ENCODE data around the gene KCNK7.

The KCNK7 gene

GRCh38 chr11:65634905-65635731 is 39.5 kb upstream of the KCNK7 start:
- no peak for TF ChIP-seq GATA1 (IDR thresholded peaks at IDR 0.05; ENCODE audit: low read depth, low read length)
- TF ChIP-seq POLR2A (IDR thresholded peaks at IDR 0.05; ENCODE audit: low read length) = no peak
- peak; percentile 32 to 41 for DNase-seq

- DNase-seq = no peak
- TF ChIP-seq GATA1 (IDR thresholded peaks at IDR 0.05; ENCODE audit: low read depth, low read length) = no peak
- TF ChIP-seq POLR2A (IDR thresholded peaks at IDR 0.05; ENCODE audit: low read length) = no peak
Observed at GRCh38 chr11:65634440-65634839, 38.8 kb upstream of the KCNK7 start.

GRCh38 chr11:65634109-65634436 is 38.5 kb upstream of the KCNK7 start:
- DNase-seq = no peak
- TF ChIP-seq GATA1 (IDR thresholded peaks at IDR 0.05; ENCODE audit: low read depth, low read length) (no peak), POLR2A (IDR thresholded peaks at IDR 0.05; ENCODE audit: low read length) (no peak)

GRCh38 chr11:65633390-65634108 is 37.9 kb upstream of the KCNK7 start:
- no peak for DNase-seq
- TF ChIP-seq GATA1 (IDR thresholded peaks at IDR 0.05; ENCODE audit: low read depth, low read length) = no peak
- TF ChIP-seq POLR2A (IDR thresholded peaks at IDR 0.05; ENCODE audit: low read length) = no peak

GRCh38 chr11:65630215-65630614 is 34.6 kb upstream of the KCNK7 start:
- no peak for DNase-seq
- TF ChIP-seq GATA1 (IDR thresholded peaks at IDR 0.05; ENCODE audit: low read depth, low read length) = no peak
- TF ChIP-seq POLR2A (IDR thresholded peaks at IDR 0.05; ENCODE audit: low read length) = no peak

GRCh38 chr11:65629579-65629978 is 34.0 kb upstream of the KCNK7 start:
- TF ChIP-seq POLR2A (IDR thresholded peaks at IDR 0.05; ENCODE audit: low read length) (no peak), GATA1 (IDR thresholded peaks at IDR 0.05; ENCODE audit: low read depth, low read length) (no peak)
- no peak for DNase-seq

GRCh38 chr11:65627202-65627601 is 31.6 kb upstream of the KCNK7 start:
- DNase-seq = no peak
- TF ChIP-seq POLR2A (IDR thresholded peaks at IDR 0.05; ENCODE audit: low read length) (no peak), GATA1 (IDR thresholded peaks at IDR 0.05; ENCODE audit: low read depth, low read length) (no peak)

- no peak for TF ChIP-seq GATA1 (IDR thresholded peaks at IDR 0.05; ENCODE audit: low read depth, low read length)
- no peak for TF ChIP-seq POLR2A (IDR thresholded peaks at IDR 0.05; ENCODE audit: low read length)
- DNase-seq = peak; percentile 66 to 82
Observed at GRCh38 chr11:65625628-65626342, 30.2 kb upstream of the KCNK7 start.

- no peak for TF ChIP-seq POLR2A (IDR thresholded peaks at IDR 0.05; ENCODE audit: low read length)
- no peak for TF ChIP-seq GATA1 (IDR thresholded peaks at IDR 0.05; ENCODE audit: low read depth, low read length)
- no peak for DNase-seq
Observed at GRCh38 chr11:65624931-65625627, 29.5 kb upstream of the KCNK7 start.

- DNase-seq = no peak
- TF ChIP-seq GATA1 (IDR thresholded peaks at IDR 0.05; ENCODE audit: low read depth, low read length) = no peak
- no peak for TF ChIP-seq POLR2A (IDR thresholded peaks at IDR 0.05; ENCODE audit: low read length)
Observed at GRCh38 chr11:65623852-65624616, 28.4 kb upstream of the KCNK7 start.

GRCh38 chr11:65623177-65623576 is 27.6 kb upstream of the KCNK7 start:
- TF ChIP-seq GATA1 (IDR thresholded peaks at IDR 0.05; ENCODE audit: low read depth, low read length) (no peak), POLR2A (IDR thresholded peaks at IDR 0.05; ENCODE audit: low read length) (no peak)
- DNase-seq = no peak

- TF ChIP-seq POLR2A (IDR thresholded peaks at IDR 0.05; ENCODE audit: low read length) (no peak), GATA1 (IDR thresholded peaks at IDR 0.05; ENCODE audit: low read depth, low read length) (no peak)
- no peak for DNase-seq
Observed at GRCh38 chr11:65622011-65622410, 26.4 kb upstream of the KCNK7 start.

- TF ChIP-seq GATA1 (IDR thresholded peaks at IDR 0.05; ENCODE audit: low read depth, low read length) = no peak
- TF ChIP-seq POLR2A (IDR thresholded peaks at IDR 0.05; ENCODE audit: low read length) = no peak
- DNase-seq = no peak
Observed at GRCh38 chr11:65621460-65621859, 25.9 kb upstream of the KCNK7 start.

Measured in erythroblast (primary cell).